HPDE6-E6E7 (cell line): ENCODE measurements around the gene MCTS1.
"Not testable (repeated sequence)": the region's sequence is repeated elsewhere in the genome, so short reads cannot be mapped to it uniquely, and the experiment has no call there.

ENCODE experiments used
- DNase-seq: peaks from one replicate; pipeline ENCODE4 v3.0.0; 2011; ENCODE audit warnings: missing footprints; ENCODE audit errors: extremely low spot score

MCTS1 gene

GRCh38 chrX:120603707-120604360, at the start of gene MCTS1:
Gene MCTS1, plus strand, starts transcription at chrX:120604101. Its CDS starts 136 bp downstream, at chrX:120604237.
- peak; percentile 64 for DNase-seq

- no peak for DNase-seq
These were observed 47.6 kb upstream of the MCTS1 start for GRCh38 chrX:120556251-120556650.

- no peak for DNase-seq
These were observed 44.1 kb upstream of the MCTS1 start for GRCh38 chrX:120559804-120560203.

- no peak for DNase-seq
These were observed 43.5 kb upstream of the MCTS1 start for GRCh38 chrX:120560405-120560841.

- peak; percentile 54 for DNase-seq
These were observed 42.9 kb upstream of the MCTS1 start, which contains the start of gene CUL4B for GRCh38 chrX:120560842-120561633. Gene CUL4B, minus strand, starts transcription at chrX:120560962. Its CDS starts 324 bp downstream, at chrX:120560638.

GRCh38 chrX:120561634-120562568, 42.0 kb upstream of the MCTS1 start:
- no peak for DNase-seq

GRCh38 chrX:120562569-120562926, 41.4 kb upstream of the MCTS1 start:
- DNase-seq: no peak

GRCh38 chrX:120564925-120565324, 39.0 kb upstream of the MCTS1 start:
- no peak for DNase-seq

- no peak for DNase-seq
These were observed 37.1 kb upstream of the MCTS1 start for GRCh38 chrX:120566817-120567216.

GRCh38 chrX:120568035-120568434, 35.9 kb upstream of the MCTS1 start:
- DNase-seq: peak; percentile 22

- DNase-seq: no peak
These were observed 35.3 kb upstream of the MCTS1 start for GRCh38 chrX:120568609-120569008.

- no peak for DNase-seq
These were observed 33.8 kb upstream of the MCTS1 start for GRCh38 chrX:120570011-120570600.

- DNase-seq: not testable (repeated sequence)
These were observed 30.1 kb upstream of the MCTS1 start for GRCh38 chrX:120573806-120574205.

- no peak for DNase-seq
These were observed 28.4 kb upstream of the MCTS1 start for GRCh38 chrX:120575379-120576114.

- no peak for DNase-seq
These were observed 18.2 kb upstream of the MCTS1 start for GRCh38 chrX:120585702-120586101.

- DNase-seq: peak; percentile 4
These were observed 471 bp downstream of the MCTS1 start for GRCh38 chrX:120604361-120604782.

- no peak for DNase-seq
These were observed 8.2 kb downstream of the MCTS1 start for GRCh38 chrX:120612086-120612485.

- DNase-seq: no peak
These were observed 10.9 kb downstream of the MCTS1 start for GRCh38 chrX:120614816-120615215.

- no peak for DNase-seq
These were observed 14.2 kb downstream of the MCTS1 start for GRCh38 chrX:120617996-120618630.

- no peak for DNase-seq
These were observed 21.5 kb downstream of the MCTS1 start for GRCh38 chrX:120625371-120625770.
